ENCODE results near the gene RHPN2. TPM values are rescaled to one million over a fixed set of nuclear protein-coding genes. Genes with fewer than 3 reads are reported as not detected.
"Not testable (repeated sequence)": the region's sequence is repeated elsewhere in the genome, so short reads cannot be mapped to it uniquely, and the experiment has no call there.

The RHPN2 gene
- total RNA-seq, 1 donor from 2014 or later, result not detected

DNA sequence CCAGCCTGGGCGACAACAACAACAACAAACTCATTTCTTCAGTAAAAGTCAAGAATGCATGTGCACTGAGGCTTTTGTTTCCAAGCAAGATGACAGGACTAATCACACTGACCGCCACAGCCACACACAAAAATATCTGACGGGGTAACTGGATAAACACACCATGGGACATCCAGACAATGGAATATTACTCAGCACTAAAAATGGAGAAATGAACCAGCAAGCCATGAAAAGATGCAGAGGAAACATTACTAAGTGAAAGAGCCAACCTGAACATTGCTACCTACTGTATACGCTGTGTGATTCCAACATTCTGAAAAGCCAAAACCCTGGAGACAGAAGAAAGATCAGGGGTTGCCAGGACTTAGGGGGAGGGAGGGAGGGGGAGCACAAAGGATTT, 56.0 kb downstream of the RHPN2 start:
- no peak for DNase-seq (ENCODE audit: low spot score in 2 of 2)
- H3K27ac ChIP-seq, result no peak overlapping the region
- H3K4me1 ChIP-seq, result no peaks in the 10 kb centered on the region
- H3K9me3 ChIP-seq, result no peaks in the 10 kb centered on the region
- H3K4me3 ChIP-seq, result no peak overlapping the region
- no peaks in the 10 kb centered on the region for H3K27me3 ChIP-seq
- intact Hi-C loops (cut with DNase I), result no loop called here
- no peak for TF ChIP-seq CTCF (IDR thresholded peaks at IDR 0.05)
- no peaks in the 10 kb centered on the region for H3K36me3 ChIP-seq

DNA sequence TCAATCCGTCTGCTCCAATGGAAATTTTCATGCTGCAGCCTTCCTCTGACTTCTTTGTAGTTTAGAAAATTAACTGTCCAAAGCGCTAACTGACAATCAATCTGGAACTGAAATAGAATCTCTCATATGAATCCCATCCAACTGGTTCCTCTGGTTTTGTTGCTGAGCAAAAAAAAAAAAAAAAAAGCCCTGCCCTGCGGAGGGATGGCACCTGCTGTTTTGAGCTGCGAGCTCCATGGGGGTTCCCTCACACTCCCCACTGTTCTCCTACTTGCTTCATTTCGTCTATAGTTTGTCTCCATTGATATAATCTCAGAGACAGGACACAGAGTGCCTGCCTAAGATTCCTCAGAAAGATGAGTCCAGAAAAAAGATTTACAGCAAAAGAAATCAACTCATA, 59.2 kb downstream of the RHPN2 start:
- TF ChIP-seq CTCF (IDR thresholded peaks at IDR 0.05), result no peak
- no peak for DNase-seq (ENCODE audit: low spot score in 2 of 2)
- H3K36me3 ChIP-seq, result no peaks in the 10 kb centered on the region
- H3K27ac ChIP-seq, result no peak overlapping the region
- H3K4me3 ChIP-seq, result no peak overlapping the region
- H3K27me3 ChIP-seq, result no peaks in the 10 kb centered on the region
- no peaks in the 10 kb centered on the region for H3K4me1 ChIP-seq
- no peaks in the 10 kb centered on the region for H3K9me3 ChIP-seq
- intact Hi-C loops (cut with DNase I), result no loop called here

GRCh38 chr19:33003424-33004024, 61.2 kb downstream of the RHPN2 start:
- DNase-seq (ENCODE audit: low spot score in 2 of 2); H3K4me1 ChIP-seq; H3K27me3 ChIP-seq; H3K9me3 ChIP-seq; intact Hi-C loops (cut with DNase I); H3K27ac ChIP-seq; H3K36me3 ChIP-seq; H3K4me3 ChIP-seq: not testable (repeated sequence)

GRCh38 chr19:33002126-33002865, 62.4 kb downstream of the RHPN2 start:
- H3K9me3 ChIP-seq; H3K27me3 ChIP-seq; DNase-seq (ENCODE audit: low spot score in 2 of 2); intact Hi-C loops (cut with DNase I); H3K4me1 ChIP-seq; H3K4me3 ChIP-seq; H3K36me3 ChIP-seq; H3K27ac ChIP-seq: not testable (repeated sequence)

DNA sequence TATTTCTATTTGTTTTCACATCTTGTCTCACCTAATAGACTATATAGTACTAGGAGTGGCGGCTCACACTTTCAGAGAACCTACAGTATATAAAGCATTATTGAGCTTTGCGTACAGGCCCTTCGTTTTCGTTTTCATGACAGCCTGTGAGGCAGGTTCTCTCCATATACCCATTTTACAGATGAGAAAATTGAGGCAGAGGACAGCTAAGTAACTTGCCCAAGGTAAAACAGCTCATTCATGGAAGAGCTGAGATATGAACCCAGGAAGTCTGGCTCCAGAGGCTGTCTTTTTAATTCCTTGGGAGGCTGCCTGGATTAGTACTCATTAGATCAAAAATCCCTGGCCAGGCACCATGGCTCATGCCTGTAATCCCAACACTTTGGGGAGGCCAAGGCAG, 63.8 kb downstream of the RHPN2 start:
- no peaks in the 10 kb centered on the region for H3K36me3 ChIP-seq
- H3K27me3 ChIP-seq, result no peaks in the 10 kb centered on the region
- no peaks in the 10 kb centered on the region for H3K9me3 ChIP-seq
- no peak for DNase-seq (ENCODE audit: low spot score in 2 of 2)
- H3K4me1 ChIP-seq, result no peaks in the 10 kb centered on the region
- no peak overlapping the region for H3K4me3 ChIP-seq
- H3K27ac ChIP-seq, result no peak overlapping the region
- intact Hi-C loops (cut with DNase I), result no loop called here
- TF ChIP-seq CTCF (IDR thresholded peaks at IDR 0.05), result no peak

GRCh38 chr19:33000510-33000909, 64.2 kb downstream of the RHPN2 start:
- intact Hi-C loops (cut with DNase I), result no loop called here
- Histone ChIP-seq H3K36me3 (no peaks in the 10 kb centered on the region), H3K4me1 (no peaks in the 10 kb centered on the region), H3K9me3 (no peaks in the 10 kb centered on the region), H3K27me3 (no peaks in the 10 kb centered on the region), H3K4me3 (no peak overlapping the region), H3K27ac (no peak overlapping the region)
- no peak for TF ChIP-seq CTCF (IDR thresholded peaks at IDR 0.05)
- DNase-seq (ENCODE audit: low spot score in 2 of 2), result no peak
